ENCODE data around the gene GOLT1A. TPM values are rescaled to one million over a fixed set of nuclear protein-coding genes. Genes with fewer than 3 reads are reported as not detected.

Gene GOLT1A
- total and polyA plus RNA-seq, 2 of the 8 experiments (the other 6 are each of a cell fraction or from before 2014, with no cell fraction given) = 7.5 to 8.5 TPM

DNA sequence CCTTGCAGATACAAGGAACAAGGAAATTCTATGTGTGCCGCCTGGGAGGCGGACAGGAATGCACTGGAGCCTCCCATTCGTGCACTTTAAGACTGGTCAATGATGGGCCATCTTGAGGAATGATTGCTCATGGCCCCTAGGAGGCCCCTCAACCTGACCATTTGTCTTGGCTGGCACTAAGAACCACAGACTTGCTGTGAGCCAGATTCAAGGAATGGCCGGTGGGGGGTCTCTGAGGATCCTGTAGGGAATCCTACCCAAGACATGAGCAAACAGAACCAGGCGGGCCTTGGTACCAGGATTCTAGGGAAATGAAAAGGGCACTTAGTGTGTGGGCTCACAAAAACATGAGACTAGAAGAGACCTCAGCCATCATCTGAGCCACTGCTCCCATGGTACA is 28.1 kb upstream of the GOLT1A start:
- Histone ChIP-seq H3K23me2 (ENCODE audit: low read depth, low read length) (no peaks in the 10 kb centered on the region), H3K36me3 (ENCODE audit: control insufficient read depth in 2 of 4, insufficient read depth in 4 of 4, low read length in 3 of 4) (0 out of 8 replicates have a peak, but pooled peaks cover 0 to 4% (median 0%) of the 10 kb centered on the region in 4 experiments), H3K23ac (ENCODE audit: insufficient read length) (no peak overlapping the region), H3K18ac (ENCODE audit: extremely low read depth, low read length) (no peak overlapping the region), H3K56ac (replicated peaks; ENCODE audit: insufficient read length, low read depth, low read length) (no peak overlapping the region), H2BK5ac (ENCODE audit: low read depth, low read length) (no peak overlapping the region), H3K14ac (ENCODE audit: insufficient read length) (no peak overlapping the region), H4K20me1 (replicated peaks in 1 of 2; ENCODE audit: control insufficient read depth in 1 of 2, insufficient read depth in 2 of 2, low read length in 2 of 2) (no peaks in the 10 kb centered on the region), H3K27ac (ENCODE audit: low read depth, low read length) (no peak overlapping the region), H3K4me2 (ENCODE audit: insufficient read depth in 1 of 2, low read depth in 2 of 2, low read length in 2 of 2) (no peak overlapping the region), H2AFZ (ENCODE audit: low read length) (no peak overlapping the region), H4K91ac (replicated peaks; ENCODE audit: insufficient read length, low read length) (no peak overlapping the region), H3K9ac (replicated peaks in 1 of 4; ENCODE audit: extremely low read depth in 1 of 4, low read depth in 3 of 4, low read length in 3 of 4) (no peak overlapping the region), H3K79me1 (ENCODE audit: low read depth, low read length) (no peaks in the 10 kb centered on the region), H2BK15ac (ENCODE audit: low read length) (no peak overlapping the region), H3K4me3 (ENCODE audit: extremely low read depth in 1 of 4, insufficient read depth in 2 of 4, low read depth in 3 of 4, low read length in 4 of 4) (no peak overlapping the region), H3K79me2 (ENCODE audit: control insufficient read depth in 1 of 2, insufficient read depth in 2 of 2, low read length in 2 of 2) (no peaks in the 10 kb centered on the region), H3K27me3 (replicated peaks in 1 of 4; ENCODE audit: control insufficient read depth in 3 of 4, extremely low read depth in 1 of 4, insufficient read depth in 3 of 4, low read length in 3 of 4) (no peaks in the 10 kb centered on the region), H2BK20ac (ENCODE audit: low read length) (no peak overlapping the region), H2BK120ac (replicated peaks; ENCODE audit: low read depth, low read length) (no peak overlapping the region), H2BK12ac (ENCODE audit: low read depth, low read length) (no peak overlapping the region), H3K4me1 (replicated peaks in 1 of 4; ENCODE audit: control insufficient read depth in 3 of 4, insufficient read depth in 4 of 4, low read length in 3 of 4) (no peaks in the 10 kb centered on the region), H4K8ac (ENCODE audit: extremely low read depth, insufficient read depth, low read length) (no peak overlapping the region), H2AK5ac (ENCODE audit: low read depth, low read length) (no peak overlapping the region), H3K4ac (replicated peaks; ENCODE audit: insufficient read length, low read depth, low read length) (no peak overlapping the region), H3K9me3 (ENCODE audit: insufficient read depth in 2 of 2, low read depth in 1 of 2, low read length in 1 of 2) (no peaks in the 10 kb centered on the region), H4K5ac (ENCODE audit: insufficient read length, low read depth, low read length) (no peak overlapping the region)
- WGBS, 2 experiments (ENCODE audit: extremely low coverage in 1 of 2, insufficient coverage in 1 of 2, insufficient read length in 1 of 2, insufficient replicate concordance in 2 of 2, low coverage in 1 of 2, low lambda C conversion rate in 2 of 2, missing lambda C conversion rate in 1 of 2) = 92% methylated on average over 5 of the region's 5 CpGs; no CpG with 5 or more reads in 1 of the 2 experiments
- ChIA-PET CTCF (ENCODE audit: partially characterized antibody) (interaction anchor here (0.6 to 5.3 kb wide), 6 partner anchors 12 to 157 kb away, joined by 3 to 43 read pairs (median 4); partner anchors contain the start of gene PLEKHA6), POLR2A (ENCODE audit: partially characterized antibody) (interaction anchor here (1.2 kb wide), 1 partner anchor 12 kb away, joined by 3 read pairs; no protein-coding TSS in a partner anchor)
- DNase-seq (ENCODE audit: low read depth in 1 of 2, low spot score in 2 of 2) (no peak), FAIRE-seq (no peak)
- TF ChIP-seq SIRT6 (IDR thresholded peaks at IDR 0.05; ENCODE audit: low read length) (no peak), CREB1 (IDR thresholded peaks at IDR 0.05) (no peak), NRF1 (IDR thresholded peaks at IDR 0.05; ENCODE audit: low read depth, low read length) (no peak), CHD1 (IDR thresholded peaks at IDR 0.05; ENCODE audit: low read depth, low read length) (no peak), FOSL1 (IDR thresholded peaks at IDR 0.05; ENCODE audit: insufficient read depth, low read depth, low read length) (no peak), RBBP5 (IDR thresholded peaks at IDR 0.05; ENCODE audit: borderline replicate concordance, low read depth, low read length) (no peak), EZH2 (IDR thresholded peaks at IDR 0.05; ENCODE audit: low read depth, low read length, severe bottlenecking) (no peak), GTF2F1 (IDR thresholded peaks at IDR 0.05; ENCODE audit: borderline replicate concordance, low read depth, low read length) (no peak)
